DMS114 treated with DMSO at 0.1 percent for 48 hours (cell line): ENCODE data around the gene PIN4.
A peak's percentile ranks its signal among the peaks of the same experiment; 100 is the strongest.
"Not testable (repeated sequence)": the region's sequence is repeated elsewhere in the genome, so short reads cannot be mapped to it uniquely, and the experiment has no call there.

Experiments used
- DNase-seq: peaks from one replicate; lab custom pipeline; 2025; ENCODE audit not compliant: unreplicated experiment; lab: John Stamatoyannopoulos, UW

The PIN4 gene

GRCh38 chrX:72181178-72182125, at the start of gene PIN4:
TSS of gene PIN4 (plus strand) at chrX:72181757. CDS start at chrX:72181786, 29 bp downstream.
- peak; percentile 92 for DNase-seq

- no peak for DNase-seq
Observed at GRCh38 chrX:72132456-72132855, 49.1 kb upstream of the PIN4 start.

- DNase-seq: no peak
Observed at GRCh38 chrX:72133851-72134546, 47.6 kb upstream of the PIN4 start.

- DNase-seq: no peak
Observed at GRCh38 chrX:72137846-72138495, 43.6 kb upstream of the PIN4 start.

GRCh38 chrX:72139538-72139937, 42.0 kb upstream of the PIN4 start:
- no peak for DNase-seq

GRCh38 chrX:72141372-72142004, 40.1 kb upstream of the PIN4 start:
- no peak for DNase-seq

- no peak for DNase-seq
Observed at GRCh38 chrX:72142094-72142793, 39.3 kb upstream of the PIN4 start.

GRCh38 chrX:72142794-72143608, 38.6 kb upstream of the PIN4 start:
- DNase-seq: no peak

- no peak for DNase-seq
Observed at GRCh38 chrX:72143609-72143907, 38.0 kb upstream of the PIN4 start.

GRCh38 chrX:72145181-72145580, 36.4 kb upstream of the PIN4 start:
- no peak for DNase-seq

GRCh38 chrX:72146527-72146926, 35.0 kb upstream of the PIN4 start:
- DNase-seq: no peak

- no peak for DNase-seq
Observed at GRCh38 chrX:72158773-72159172, 22.8 kb upstream of the PIN4 start.

GRCh38 chrX:72159769-72160168, 21.8 kb upstream of the PIN4 start:
- no peak for DNase-seq

GRCh38 chrX:72165551-72165950, 16.0 kb upstream of the PIN4 start:
- no peak for DNase-seq

- DNase-seq: no peak
Observed at GRCh38 chrX:72169008-72169728, 12.4 kb upstream of the PIN4 start.

GRCh38 chrX:72176289-72176688, 5.3 kb upstream of the PIN4 start:
- not testable (repeated sequence) for DNase-seq

- DNase-seq: no peak
Observed at GRCh38 chrX:72176981-72177380, 4.6 kb upstream of the PIN4 start.

- DNase-seq: no peak
Observed at GRCh38 chrX:72180539-72180938, 1.0 kb upstream of the PIN4 start.

- no peak for DNase-seq
Observed at GRCh38 chrX:72182924-72183323, 1.4 kb downstream of the PIN4 start.
